ENCODE data around the gene IRAG1.
"Not testable (repeated sequence)": the region's sequence is repeated elsewhere in the genome, so short reads cannot be mapped to it uniquely, and the experiment has no call there.

The IRAG1 gene

DNA sequence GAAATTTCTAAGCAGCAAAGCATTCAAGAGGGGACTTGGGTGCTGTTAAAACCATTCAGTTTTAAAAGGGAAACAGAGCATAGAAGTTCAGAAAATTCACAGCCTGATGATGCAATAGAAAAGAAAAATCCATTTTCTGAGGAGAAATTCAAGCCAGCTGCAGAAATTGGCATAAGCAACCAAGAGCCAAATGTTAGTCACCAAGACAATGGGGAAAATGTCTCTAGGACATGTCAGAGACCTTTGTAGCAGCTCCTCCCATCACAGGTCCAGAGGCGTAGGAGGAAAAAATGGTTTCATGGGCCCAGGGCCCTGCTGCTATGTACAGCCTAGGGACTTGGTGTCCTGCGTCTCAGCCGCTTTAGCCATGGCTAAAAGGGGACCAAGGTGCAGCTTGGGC lies 5.5 kb upstream of the IRAG1 start:
- no peak for DNase-seq

DNA sequence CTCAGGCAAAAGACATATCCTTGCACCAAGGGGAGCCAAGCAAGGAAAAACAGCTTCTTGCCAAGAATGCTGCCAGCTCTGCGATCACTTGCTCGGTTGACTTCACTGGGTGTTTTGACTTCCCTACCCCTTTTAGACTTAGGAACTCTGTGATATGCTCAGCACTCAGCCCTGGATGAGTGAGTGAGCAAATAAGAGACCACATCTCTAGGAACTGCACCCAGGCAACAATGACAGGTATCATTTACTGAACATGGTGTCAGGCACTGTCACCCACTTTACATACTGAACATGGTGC lies 3.7 kb upstream of the IRAG1 start:
- DNase-seq = no peak

DNA sequence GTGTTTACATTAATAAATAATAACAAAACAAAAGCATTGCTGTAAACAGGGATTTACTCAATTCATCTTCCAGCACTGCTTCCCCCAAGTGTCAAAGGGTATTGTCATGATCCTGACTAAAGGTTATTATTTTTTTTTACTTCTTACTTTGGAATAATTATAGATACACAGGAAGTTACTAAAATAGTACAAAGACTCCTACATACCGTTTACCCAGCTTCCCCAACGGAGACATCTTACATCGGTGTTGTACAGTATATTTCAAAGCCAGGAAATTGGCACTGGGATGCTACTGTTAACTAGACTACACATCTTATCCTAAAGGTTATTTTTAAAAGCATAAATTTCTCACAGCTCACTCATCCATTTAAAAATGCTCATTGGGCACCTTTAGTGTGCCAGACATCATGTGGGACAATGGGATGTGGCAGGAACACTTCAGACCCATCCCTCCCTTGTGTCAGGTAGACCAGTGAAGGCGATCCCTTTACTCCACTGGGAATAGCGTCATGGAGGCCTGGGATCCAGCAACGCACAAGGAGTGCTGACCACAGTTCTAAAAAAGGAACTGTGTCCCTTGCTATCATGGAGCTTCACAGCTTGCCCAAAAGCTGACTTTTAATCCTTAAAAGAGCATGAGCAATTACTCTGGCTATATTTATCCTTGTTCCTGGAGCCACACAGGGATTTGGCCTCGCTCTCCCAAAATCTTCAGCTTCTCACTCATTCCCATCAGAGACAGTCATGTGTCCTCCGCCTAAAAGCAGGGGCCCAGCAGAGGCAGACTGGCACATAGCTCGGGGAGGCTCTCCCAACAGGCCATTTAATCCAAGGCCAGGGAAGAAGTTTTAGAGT lies 3.1 kb upstream of the IRAG1 start:
- no peak for DNase-seq

DNA sequence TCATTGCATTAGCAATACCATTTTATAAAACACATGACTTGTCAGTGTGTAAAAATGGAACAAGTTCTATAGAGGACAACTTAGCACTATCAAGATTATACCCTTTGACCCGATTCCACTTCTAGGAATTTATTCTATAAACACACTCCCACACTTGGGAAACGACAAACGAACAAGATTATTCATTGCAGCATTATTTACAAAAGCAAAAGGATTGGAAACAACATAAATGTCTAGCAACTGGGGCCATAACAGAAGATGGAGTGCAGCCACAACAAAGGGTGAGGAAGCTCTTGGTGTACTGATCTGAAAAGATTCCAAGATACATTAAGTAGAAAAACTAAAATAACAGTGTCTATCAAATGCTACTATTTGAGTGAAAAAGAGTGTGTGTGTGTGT lies 2.3 kb upstream of the IRAG1 start:
- DNase-seq = no peak

DNA sequence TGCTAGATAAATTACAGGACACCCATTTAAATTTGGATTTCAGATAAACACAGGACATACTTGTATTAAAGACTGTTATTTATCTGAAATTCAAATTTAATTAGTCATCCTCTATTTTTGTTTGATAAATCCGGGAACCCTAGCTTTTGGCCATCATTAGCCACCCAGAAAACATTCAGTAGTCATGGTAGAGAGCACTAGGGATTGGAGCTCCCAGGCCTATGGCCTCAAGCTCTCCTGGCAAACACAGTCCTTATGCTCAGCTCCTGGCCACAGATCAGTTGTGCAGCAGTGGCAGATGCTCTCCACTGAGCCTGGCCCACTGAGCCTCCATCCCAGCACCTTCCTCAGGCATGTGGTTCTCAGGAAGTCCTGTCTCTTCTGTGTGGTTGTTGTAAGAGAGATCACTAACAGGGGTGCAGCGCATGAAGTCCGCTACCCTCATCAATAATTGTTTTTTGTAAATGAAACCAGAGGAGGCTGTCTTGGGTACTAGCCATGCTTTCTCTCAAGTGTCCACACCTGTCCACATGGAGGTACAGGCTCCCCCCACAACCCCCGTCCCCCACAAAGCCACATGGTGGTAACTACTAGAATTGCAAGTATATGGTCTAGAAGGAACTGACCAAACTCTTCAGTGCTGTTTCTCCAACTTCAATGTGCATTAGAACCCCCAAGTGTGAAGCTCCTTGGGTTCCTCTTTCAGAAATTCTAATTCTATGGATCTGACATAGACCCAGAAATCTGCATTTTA lies 1.1 kb upstream of the IRAG1 start:
- no peak for DNase-seq

DNA sequence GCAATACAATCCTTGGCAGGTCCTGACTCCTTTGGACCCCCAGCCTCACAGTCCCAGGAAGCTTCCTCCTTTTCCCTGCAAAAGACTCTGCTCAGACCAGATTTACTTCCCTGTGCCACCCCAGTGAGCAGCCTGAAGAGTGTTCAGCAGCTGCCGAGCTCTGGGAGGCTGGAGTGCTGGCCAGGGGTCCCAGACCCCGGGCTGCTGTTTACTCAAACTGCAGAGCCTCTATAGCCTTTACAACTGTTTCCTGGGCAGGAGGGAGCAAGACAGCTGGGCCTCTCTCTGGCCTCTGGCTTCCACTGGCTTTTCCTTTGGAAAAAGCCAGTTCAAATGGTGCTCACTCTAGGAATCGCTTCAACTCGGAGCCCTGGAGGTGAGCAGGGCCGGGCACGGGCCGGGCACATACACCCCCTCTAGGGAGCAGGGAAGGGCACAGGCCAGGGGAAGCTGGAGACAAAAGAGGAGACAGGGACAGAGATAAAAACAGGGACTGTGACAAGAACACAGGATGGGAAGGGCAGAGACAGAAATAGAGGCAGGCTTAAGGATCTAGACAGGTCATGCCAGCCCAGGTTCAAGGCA lies 932 bp downstream of the IRAG1 start:
- DNase-seq = no peak

DNA sequence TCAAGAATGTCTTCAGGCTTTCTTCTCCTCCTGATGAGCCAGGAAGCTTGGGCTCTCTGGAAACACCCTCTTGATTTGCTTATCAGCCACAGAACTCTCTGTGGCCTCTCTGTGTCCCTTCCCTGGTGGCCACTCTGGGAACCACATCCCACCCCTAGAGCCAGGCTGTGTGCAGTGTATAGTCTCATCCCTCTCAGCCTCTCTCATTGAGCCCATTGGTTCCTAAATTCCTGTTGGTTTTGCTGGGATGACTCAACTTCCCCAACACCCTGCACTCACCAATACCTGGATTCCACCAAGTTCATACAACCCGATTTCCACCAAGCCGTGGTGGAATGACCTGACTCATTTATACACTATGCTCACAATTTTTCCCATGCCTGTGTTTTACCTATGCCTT lies 5.2 kb downstream of the IRAG1 start:
- DNase-seq = no peak

DNA sequence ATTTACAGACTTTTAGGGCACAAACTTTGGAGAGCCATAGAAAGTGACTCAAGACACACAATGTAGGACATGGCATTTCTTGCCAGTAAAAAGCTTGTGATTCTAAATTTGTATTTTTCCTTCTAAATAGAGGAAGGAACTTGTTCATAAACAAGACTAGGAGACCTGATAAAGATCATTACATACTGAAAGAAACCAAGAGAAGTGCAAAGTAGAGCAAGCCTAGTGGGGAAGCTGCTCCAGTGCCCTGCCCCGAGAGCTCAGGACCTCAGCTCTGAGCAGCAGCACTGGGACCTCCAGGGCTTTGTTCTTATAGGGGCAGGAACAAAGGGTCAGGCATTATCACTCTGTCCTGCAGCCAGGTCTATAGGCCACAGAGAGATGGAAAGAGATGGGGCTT lies 7.2 kb downstream of the IRAG1 start:
- DNase-seq = no peak

DNA sequence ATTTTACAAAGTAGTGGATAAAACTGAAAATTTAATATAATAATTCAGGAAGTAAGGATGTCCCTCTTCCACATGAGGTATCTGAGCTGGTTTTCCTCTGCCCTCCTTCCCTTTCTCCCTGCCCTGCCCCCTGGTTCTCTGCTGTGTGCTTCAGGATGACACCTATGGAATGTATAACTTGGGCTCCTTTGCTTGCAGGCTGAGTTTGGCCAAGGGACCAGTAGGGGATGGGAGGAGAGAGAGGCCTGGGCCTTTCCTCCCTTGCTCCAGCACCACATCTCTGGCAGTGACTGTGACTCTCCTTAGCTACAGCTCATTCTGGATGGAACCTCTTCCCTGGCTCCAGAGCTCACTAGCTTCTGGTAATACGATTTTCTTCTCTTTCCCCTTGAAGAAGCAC lies 10.1 kb downstream of the IRAG1 start:
- no peak for DNase-seq

DNA sequence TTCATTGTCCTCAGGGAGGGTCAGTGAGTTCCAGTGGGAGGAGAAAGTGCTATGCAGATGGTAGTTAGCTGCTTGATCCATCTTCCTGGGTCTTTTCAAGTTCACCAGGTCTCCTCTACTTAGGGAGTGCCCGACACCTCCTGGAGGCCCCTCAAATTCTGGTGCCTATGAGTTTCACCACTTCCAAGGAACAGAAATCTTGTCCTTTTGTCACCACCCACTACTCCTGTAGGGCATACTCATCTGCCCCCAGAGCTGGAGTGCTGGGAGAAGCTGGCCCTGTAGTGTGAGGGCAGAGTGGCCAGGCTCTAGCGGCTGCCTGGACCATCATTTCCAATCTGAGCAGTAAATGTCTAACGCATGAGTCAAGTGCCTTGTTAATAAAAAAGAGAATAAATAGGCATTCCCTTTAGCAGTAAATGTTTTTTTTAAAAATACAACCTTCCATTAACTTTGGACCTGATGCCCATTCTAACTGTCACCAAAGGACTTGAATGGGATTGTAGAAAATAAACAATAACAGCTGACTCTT lies 12.5 kb downstream of the IRAG1 start:
- DNase-seq = no peak

DNA sequence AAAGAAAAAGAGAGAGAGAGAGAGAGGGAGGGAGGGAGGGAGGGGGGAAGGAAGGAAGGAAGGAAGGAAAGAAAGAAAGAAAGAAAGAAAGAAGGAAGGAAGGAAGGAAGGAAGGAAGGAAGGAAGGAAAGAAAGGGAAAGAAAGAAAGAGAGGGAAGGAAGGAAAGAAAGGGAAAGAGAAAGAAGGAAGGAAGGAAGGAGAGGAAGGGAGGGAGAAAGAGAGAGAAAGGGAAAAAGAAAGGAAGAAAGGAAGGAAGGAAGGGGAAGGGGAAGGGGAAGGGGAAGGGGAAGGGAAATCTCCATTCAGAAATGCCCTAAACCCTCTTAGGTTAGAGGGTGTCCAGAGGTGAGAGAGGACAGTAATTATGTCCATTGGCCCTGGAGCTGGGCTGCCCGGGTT lies 13.3 kb downstream of the IRAG1 start:
- not testable (repeated sequence) for DNase-seq

DNA sequence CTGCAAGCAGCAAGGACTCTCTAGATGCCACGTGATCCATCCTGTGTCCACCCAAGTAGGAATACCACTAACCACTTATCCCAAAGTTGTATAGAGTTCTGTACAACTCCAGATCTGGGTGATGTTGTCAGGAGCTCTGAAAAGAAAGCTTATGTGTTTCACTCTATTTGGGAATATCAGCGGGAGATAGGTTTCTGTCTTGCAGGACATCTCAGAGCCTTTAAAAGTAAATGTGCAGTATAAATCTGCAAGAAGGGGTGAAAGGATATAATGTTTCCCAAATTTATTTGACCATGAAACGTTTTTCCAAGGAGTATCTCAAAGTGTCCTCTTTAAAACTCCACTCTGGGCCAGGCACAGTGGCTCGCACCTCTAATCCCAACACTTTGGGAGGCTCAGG lies 13.9 kb downstream of the IRAG1 start:
- no peak for DNase-seq

DNA sequence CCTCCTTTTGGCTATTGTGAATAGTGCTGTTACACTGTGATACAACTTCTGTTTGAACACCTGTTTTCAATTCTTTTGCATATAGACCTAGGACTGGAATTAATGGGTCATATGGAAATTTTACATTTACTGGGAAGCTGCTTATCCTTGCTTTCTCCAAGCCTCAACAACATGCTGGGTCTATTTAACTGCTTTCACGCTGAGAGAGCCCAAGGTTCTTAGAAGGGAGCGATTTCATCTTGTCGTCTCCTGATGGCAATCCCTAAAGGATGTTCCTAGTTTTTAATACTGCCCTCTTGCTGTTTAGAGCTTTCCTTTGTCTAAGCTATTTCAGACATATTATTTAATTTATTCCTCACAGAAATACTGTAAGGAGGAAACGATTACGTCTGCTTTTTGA lies 15.5 kb downstream of the IRAG1 start:
- DNase-seq = no peak

DNA sequence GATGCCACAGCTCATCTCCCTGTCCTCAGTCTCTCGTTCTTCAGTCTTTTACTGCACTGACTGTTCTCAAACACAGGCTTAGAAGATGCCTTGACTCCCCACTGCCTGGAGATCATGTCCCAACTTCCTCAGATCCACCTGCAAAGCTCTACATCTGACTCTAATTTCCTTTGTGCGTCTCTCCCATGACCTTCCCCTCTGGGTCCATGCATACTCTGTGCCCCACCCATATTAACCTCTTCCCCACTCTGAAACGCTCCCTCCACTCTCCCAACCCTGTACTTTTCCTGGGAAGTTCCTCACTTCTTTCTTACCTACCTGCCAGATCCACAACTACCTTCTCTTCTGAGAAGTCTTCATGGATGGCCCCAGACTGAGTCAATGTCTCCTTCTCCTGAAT lies 16.6 kb downstream of the IRAG1 start:
- no peak for DNase-seq

DNA sequence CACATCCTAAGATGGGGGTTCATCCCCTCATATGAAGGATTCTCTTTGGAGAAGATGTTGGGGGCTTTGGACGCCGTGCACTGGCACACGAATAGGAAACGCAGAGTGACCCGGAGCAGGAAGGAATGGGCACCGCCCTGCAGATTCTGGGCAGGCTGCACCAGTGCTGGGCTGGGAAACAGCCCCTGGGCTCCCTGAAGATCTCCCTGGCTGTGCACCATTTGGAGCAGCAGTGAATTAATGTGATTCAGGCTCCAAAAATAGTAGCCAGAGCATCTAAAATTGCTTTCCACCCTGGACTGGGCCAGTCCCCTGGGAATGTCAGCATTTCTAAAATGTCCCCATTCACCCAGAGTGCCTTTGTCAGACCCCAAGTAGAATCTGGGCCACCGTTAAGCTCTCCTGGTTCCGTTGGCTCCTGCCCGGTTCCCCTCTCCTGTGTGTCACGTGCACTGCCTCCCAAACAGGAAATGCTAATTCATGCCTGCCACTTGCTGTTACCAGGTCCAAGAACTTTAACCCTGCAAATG lies 18.6 kb downstream of the IRAG1 start:
- peak; percentile 64 for DNase-seq

DNA sequence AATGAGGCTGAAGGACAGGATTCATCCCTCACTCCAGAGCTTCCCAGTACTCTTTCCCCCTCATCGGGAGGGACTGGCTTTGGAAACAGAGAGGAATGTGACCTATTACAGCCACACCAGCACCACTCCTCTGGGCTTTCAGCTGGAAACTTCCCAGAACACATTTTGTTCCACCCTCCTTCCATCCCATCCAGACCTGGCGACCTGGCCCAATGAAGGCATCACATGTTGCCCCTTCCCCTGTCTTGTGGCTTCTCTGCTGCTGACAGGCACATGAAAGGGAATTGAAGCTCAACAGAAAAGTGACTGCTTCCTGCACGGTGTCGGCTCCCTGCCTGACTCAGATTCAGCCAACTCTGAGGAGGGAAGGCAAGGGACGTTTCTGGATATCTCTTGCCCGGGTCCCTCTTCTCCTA lies 19.1 kb downstream of the IRAG1 start:
- DNase-seq = no peak

DNA sequence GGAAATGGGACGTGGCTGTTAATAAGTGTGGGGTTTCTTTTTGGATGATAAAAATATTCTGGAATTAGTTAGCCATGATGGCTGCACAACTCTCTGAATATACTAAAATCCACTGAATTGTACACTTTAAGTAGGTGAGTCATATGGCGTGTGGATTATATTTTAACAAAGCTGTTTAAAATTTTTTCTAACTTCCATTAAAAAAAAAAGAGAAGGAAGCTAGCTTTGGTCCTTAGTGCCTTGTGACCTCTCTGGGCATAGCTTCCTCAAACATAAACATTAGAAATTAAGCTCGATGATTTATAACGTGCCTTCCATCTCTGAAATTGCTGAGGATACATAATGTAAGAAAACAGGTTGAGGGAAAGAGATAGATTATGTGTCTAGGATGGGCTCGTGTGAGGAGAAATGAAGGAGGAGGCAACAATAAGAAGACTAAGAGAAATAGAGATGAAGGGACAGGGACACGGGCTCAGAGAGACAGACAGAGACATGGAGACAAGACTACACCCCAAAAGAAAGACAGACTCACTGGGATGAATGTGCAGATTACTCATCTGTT lies 20.0 kb downstream of the IRAG1 start:
- no peak for DNase-seq

DNA sequence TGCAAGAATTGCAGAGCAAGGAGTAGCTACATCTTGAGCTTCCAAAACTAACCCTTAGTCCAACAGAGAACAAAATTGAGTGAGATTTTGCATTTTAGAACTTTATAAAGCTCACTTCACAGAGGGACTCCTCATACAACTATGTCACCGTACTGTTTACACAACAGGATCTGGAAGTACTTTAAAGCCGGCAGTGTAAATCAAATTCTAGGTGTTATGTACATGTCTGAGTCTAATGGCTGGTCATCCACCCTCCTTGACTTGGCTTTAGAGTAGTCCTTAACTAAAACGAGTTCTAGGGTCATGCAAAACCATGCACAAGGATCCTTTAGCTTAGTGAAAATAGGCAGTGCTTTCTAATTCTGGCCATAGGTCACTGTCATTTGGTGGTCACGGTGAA lies 23.5 kb downstream of the IRAG1 start:
- DNase-seq = no peak

DNA sequence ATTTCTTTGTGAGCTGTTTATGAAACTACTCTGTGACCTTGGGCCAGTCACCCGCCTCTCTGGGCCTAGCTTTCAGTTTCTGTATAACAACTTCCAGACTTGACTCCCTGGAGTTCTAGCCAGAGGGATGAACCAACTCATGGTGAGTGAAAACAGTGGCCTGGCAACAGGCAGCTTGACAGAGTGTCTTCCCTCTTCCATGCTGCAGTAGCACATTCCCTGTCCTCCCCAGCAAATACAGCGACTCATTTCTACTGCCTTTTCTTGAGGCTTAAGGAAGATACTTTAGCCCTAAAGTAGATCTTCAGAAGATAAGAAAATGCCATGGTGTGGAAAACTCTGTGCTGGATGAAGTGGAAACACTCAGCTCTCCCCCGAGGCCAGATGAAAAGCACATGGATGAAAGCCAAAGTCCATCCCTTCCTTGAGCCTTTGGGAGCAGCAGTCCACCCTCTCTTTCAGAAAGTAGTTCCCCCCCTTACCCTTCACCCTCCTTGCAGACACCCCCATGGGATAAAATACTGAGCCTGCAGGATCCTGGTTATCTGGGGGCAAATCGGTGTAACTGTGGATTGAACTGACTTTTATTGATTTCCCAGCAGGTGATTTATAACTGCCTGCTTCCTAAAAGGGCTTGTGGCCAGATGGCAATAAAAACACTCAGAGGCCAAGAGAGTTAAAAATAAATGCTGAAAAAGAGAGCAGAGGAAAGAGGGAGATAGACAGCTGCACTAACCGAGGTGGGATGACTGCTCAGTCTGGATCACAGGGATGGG lies 24.1 kb downstream of the IRAG1 start:
- no peak for DNase-seq

DNA sequence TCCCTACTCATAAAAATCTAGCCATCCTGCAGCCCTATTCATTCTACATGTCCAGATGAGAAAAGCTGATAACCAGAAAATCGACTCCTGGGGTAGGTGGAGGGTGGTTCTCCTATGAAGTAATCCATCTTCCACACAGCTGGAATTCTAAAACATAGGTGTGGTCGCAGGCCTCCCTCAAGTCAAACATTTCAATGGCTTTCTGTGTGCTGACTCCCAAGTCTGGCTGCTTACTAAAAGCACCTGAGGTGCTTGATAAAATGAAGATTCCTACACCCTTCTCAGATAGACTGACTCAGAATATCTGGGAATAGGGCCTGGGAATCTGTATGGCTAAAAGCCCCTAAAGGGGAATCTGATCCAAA lies 26.1 kb downstream of the IRAG1 start:
- DNase-seq = no peak

DNA sequence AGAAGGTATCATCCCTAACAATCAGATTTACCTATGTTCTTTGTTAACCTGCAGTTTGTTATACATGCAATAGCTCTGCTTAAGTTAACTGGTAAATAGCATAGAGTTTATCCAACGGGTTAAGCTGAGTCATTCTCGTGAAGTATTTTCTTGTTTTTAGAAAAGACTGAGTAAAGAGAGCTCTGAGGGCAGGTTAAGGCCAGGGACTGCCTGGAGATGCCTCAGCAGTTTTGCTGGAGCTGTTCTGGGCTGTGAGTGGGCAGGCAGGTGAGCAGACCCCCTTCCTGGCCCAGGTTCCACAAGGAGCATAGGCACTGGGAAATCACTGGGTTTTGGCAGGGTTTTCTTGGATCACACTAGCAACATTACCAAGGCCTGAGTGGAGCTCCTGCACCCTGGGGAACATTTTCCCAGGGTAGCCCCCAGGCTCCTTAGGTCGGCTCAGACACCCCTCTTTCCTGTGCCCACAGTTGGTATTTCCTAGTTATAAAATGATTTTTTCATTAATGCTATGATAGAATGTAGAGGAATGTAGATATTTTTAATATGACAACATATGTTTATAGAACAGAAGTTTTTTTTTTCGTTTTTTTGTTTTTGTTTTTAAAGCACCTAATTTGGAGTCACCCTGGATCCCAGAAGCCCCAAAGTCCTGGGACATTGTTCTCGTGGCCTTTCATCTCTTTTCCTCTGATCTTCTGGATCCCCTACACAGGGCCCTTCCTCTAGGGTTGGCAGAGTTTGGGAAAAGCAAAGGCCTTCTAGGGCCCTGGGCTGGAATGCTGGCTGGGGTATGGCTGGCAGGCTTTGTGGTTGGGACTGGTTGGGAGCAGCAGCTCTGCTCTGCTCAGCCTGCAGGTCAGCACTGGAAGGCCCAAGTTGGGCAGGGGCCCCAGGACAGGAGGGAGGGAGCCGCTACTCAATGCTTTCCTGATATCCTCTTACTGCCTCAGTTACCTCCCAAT lies 26.7 kb downstream of the IRAG1 start:
- no peak for DNase-seq
